ENCODE data around the gene HLA-DQA1.
"Not testable (repeated sequence)": the region's sequence is repeated elsewhere in the genome, so short reads cannot be mapped to it uniquely, and the experiment has no call there.

The HLA-DQA1 gene

DNA sequence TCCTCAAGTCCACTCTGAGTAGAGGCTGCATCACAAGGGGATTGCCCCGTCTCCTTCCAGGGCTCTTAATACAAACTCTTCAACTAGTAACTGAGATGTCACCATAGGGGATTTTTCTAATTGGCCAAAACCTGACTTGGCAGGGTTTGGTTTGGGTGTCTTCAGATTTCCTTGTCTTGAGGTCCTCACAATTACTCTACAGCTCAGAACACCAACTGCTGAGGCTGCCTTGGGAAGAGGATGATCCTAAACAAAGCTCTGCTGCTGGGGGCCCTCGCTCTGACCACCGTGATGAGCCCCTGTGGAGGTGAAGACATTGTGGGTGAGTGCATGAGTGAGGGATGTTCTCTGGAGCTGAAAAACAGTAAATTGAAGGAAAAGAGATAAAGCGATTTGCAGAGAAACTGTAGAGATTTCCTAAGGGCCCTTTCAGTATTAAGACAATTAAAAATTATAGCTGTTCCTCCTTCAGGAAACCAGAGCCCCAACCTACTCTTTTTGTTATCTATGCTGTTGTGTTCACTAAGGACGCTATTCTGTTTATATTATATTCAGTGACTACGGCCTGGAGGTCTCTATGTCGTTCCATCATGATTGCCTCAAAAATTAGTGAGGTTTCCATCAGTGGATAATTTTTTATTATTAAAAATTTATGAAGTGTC is at the start of gene HLA-DQA1:
TSS of gene HLA-DQA1 (plus strand) at position 188 of the 662 bp plus-strand sequence. CDS start at position 241, 53 bp downstream.
- DNase-seq = no peak

- no peak for DNase-seq
Measured at GRCh38 chr6:32588156-32588555, 49.0 kb upstream of the HLA-DQA1 start.

DNA sequence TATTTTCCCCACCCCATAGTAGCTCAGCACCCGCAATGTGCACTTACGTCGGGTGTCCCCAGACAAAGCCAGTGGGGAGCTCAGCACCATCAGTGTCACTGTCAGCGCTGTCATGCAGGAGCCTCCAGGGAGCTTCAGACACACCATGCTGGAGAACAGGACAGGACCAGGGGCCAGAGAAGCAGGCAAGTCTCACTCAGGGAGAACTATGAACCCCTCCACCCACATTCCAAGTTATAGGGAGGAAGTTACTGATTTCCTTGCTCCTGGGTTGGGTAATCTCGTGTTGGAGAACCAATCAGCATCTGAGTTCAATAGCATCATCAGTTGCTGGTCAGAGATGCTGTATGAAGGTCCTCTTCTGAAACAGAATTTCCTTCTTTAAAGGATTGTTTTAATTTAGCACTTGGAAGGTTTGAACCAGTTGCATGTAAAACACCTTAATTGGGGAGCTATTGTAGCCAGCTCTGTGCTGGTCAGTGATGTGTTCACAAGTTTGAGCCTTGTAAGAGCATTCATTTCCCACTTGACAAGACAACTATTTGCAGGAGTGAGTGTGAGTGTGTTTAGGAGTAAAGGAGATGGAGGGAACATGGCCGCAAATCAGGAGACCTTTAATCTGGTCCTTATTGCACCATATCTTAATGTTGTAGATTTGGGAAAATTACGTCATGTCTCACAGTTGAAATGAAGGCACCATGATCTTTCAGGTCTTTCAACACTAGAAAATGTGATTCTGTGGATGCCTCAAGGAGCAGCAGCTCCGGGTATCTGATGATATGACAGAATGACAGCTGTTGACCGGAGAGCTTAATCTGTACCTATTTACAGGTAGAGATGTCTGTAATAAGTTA is 47.4 kb upstream of the HLA-DQA1 start, which contains the start of gene HLA-DRB1:
TSS of gene HLA-DRB1 (minus strand) at position 253 of the 854 bp plus-strand sequence. CDS start at position 147, 106 bp downstream.
- DNase-seq = no peak

- DNase-seq = not testable (repeated sequence)
Measured at GRCh38 chr6:32590713-32591112, 46.5 kb upstream of the HLA-DQA1 start.

DNA sequence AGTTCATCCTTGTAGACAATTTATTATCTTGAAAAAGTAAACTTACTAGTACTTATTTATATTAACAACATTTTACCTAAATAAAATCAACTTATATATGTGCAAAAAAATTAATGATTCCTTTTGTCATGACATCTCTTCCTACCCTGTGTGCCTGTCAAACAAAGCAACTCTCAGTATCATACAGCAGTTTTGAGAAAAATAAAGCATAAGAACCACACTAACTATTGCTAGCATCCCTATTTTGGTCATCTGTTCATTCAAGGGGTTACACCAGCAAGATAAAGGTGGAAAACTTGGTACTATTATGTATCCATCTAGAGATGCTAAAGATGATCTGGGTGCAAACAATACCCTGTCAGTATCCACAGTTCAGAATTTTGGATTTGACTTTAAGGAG is 40.2 kb upstream of the HLA-DQA1 start:
- no peak for DNase-seq

GRCh38 chr6:32602383-32602782 is 34.8 kb upstream of the HLA-DQA1 start:
- no peak for DNase-seq

DNA sequence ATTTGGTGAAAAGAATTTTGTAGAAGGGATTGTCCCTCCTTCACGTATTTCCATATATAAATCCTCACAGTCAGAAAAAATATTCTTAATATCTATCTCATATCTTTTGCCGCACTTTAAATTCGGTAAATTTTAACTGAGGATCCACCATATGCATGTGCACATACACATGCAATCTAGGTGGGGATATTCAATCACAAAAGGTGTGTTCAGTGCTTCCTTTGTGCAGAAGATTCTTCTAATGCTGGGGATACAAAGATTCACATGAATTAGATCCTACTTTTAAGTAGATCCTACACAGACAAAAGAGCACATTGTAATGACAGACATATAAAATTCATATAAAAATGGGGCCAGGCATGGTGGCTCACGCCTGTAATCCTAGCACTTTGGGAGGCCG is 34.0 kb upstream of the HLA-DQA1 start:
- DNase-seq = no peak

- DNase-seq = no peak
Measured at GRCh38 chr6:32603888-32604287, 33.3 kb upstream of the HLA-DQA1 start.

DNA sequence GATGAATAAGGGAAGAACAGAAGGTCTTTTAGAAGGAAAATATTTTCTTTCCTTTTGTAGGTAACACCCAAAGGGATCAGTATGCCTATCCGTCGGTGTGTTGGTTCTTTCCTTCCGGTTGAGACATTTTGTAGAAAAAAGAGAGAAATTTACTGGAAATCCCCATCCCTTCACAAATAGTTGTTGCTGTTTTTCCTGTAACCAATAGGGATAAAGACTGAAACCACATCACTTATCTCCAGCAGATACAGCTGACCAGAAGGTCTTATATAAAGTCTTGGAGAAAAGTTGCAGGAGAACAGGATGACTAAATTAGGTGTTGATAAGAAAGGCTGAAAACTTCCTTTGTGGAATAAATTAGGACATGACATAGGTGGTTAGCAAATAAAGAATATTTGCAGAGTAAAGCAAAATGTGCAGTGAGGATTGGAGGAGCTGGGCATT is 32.8 kb upstream of the HLA-DQA1 start:
- DNase-seq = no peak

DNA sequence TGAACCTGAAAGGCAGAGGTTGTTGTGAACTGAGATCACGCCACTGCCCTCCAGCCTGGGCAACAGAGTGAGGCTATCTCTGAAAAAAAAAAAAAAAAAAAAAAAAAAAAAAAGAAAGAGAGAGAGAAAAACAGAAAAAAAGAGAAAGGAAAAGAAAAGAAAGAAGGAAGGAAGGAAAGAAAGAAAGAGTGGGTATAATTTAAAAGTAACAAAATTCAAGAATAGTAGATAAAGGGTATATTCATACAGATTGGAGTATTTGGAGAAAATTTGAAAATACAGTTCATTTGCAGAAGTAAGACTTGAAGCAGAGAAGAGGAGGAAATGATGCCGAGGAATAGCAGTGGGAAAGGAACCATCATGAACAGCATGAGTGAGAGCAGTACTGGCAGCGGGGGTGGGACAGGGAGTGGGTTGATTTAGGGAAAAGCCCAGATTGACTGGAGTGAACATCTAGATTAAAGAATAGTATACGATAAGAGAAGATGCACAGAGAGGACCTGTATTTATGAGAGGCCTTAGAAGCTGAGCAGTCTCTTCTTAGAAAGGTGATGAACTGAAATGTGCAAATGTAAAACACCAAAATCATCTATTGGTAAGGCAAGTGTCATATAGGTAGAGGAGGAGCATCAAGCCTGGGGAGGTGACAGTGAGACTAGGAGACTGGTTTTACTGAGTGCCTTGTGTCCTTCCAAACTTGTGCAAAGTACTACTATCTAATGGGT is 29.8 kb upstream of the HLA-DQA1 start:
- no peak for DNase-seq

- DNase-seq = no peak
Measured at GRCh38 chr6:32607988-32608298, 29.3 kb upstream of the HLA-DQA1 start.

DNA sequence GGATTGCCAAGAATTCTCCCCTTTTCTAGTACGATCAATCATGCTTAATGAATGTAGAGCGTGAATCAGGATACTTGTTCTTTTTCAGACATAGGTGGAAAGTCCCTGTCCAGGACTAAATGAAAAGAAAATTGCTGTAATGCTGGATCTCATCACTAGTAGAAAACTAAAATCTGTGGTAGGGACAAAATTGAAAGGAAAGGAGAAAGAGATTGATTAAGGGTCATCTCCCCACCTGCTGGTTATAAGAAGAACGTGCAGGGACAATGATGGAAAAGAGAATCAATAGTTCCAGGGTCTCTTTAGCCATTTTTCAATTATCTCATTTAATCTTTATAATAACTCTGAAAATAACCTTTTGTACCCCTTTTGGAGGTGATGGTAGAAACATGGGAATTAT is 28.8 kb upstream of the HLA-DQA1 start:
- no peak for DNase-seq

DNA sequence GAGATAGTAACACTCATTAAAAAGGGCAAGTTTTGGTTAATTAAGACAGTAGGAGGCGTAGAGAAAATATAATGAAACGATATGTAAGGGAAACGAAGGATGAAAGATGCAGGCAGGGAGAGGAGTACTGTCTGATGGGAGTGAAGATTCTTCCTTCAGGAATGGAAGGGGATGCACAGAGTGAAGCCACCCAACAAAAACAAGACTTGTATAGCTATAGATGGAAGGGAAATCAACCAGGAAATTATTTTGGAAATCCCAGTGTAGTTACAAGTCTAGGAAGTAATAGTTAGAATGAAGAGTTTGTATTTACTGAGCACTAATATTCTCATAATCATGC is 27.8 kb upstream of the HLA-DQA1 start:
- DNase-seq = no peak

DNA sequence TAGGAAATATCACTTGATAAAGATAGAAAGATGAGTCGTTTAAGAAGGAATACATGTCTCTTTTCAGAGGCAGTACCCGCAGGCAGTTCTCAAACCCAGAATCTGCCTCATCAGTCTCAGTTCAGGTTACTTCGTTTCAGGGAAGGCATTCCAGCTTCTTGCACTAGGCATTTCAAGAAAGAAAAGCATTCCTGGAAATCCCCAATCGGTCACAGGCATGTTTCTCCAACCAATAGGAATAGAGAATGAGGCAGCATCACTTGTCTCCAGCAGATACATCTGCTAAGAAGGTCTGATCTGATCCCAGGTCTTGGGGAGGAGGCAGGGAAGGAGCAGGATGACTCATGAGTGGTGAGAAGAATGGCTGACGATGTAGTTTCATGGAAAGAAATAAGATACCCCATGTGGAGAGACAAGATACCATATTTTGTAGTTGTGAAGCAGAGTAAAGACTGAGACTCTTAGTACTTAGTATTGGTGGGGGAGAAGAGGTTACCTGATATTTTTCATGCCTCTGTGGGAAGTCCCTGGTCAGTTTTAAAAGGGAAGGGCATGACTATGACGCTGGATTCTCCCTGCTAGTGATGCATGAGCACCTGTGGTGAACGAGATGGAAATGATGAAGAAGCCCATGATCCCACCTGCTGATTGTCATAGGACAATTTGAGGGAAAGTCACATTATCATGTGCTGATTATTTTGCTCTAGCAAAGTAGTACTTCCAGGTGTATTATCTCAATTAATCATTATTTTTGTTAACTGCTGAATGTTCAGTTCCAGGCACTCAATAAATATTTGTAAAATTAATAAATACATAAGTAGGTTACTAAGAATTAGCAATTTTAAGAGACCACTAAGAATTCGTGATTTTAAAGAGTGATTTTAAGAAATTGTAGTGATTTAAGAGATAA is 27.2 kb upstream of the HLA-DQA1 start:
- DNase-seq = no peak

- DNase-seq = no peak
Measured at GRCh38 chr6:32610682-32611296, 26.4 kb upstream of the HLA-DQA1 start.

DNA sequence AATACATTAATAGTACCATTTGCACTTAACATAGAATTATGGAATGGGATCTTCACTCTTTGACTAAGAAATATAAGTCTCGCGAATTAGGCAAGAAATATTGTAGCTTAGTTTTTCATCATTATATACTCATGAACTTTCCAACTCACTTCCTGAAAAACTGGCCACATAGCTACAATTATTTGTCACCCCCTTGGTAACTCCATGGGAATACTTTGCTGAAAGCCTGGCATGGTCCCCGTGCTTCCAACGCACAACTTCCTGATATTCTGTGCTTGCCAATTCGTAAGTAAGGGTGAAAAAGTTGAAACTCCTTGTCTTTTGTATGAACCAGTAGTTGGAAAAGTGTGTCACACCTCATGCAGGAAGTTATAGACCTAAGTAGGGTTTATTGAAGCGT is 23.7 kb upstream of the HLA-DQA1 start:
- DNase-seq = no peak

- no peak for DNase-seq
Measured at GRCh38 chr6:32614366-32615081, 22.7 kb upstream of the HLA-DQA1 start.

GRCh38 chr6:32615885-32616532 is 21.2 kb upstream of the HLA-DQA1 start:
- DNase-seq = no peak

DNA sequence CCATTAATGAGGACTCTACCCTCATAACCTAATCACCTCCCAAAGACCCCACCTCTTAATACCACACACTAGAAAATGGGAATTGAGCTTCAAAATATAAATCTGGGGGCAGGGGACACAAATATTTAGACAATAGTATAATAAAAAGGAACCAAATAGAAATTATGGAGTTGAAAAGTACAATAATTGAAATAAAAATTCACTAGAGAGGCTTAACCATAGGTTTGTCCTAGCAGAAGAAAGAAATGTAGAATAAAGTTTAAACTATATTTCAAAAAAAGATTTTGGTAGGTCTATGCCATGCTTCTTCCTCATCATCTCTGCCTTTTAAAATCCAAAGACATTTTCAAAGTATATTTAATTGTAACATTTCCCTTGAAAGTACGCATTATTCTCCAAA is 19.5 kb upstream of the HLA-DQA1 start:
- DNase-seq = no peak

DNA sequence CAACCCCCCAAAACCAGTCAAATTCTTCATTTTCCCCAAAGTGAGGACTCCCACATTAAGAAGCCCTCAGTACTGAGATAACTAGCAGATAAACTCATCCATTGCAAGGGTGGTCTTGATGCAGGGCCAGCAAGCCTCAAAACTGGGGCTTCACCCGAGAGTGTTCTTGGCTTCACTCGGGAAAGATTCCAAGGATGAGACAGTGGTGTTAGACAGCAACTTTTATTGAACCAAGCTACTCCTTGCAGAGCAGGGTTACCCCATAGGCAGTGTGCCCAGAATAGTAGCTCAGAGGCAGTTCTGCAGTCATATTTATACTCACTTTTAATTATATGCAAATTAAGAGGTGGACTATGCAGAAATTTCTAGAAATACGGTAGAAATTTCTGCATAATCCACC is 15.8 kb upstream of the HLA-DQA1 start:
- no peak for DNase-seq
